SK-N-SH treated with all-trans-retinoic acid at 6 μM for 48 hours (cell line): ENCODE data around the gene SLC51B.
"Not testable (repeated sequence)": the region's sequence is repeated elsewhere in the genome, so short reads cannot be mapped to it uniquely, and the experiment has no call there.

Source experiments
- ATAC-seq: fragments of 200-7000 bp; cut with Tn5 transposase; 3 replicates; pipeline ENCODE4 v1.9.1; 2020; ENCODE audit warnings: mild to moderate bottlenecking, moderate library complexity
- ARNTL ChIP-seq: fragments of 450-650 bp; formaldehyde crosslinking; IDR thresholded peaks from 2 replicates; pipeline ENCODE4 v1.5.0; 2020; ENCODE audit warnings: low read depth, mild to moderate bottlenecking, moderate library complexity, borderline replicate concordance
- BACH2 ChIP-seq: fragments of 250-450 bp; sonication (Bioruptor Pico); IDR thresholded peaks from 2 replicates; pipeline ENCODE4 v1.9.0; 2021; ENCODE audit warnings: mild to moderate bottlenecking, borderline replicate concordance
- CSDC2 ChIP-seq: fragments of 250-450 bp; sonication (Bioruptor Pico); IDR thresholded peaks from 2 replicates; pipeline ENCODE4 v1.5.0; 2020; ENCODE audit warnings: mild to moderate bottlenecking, moderate library complexity
- ESRRG ChIP-seq: fragments of 250-450 bp; sonication (Bioruptor Pico); IDR thresholded peaks from 2 replicates; pipeline ENCODE4 v1.6.1; 2021; ENCODE audit warnings: mild to moderate bottlenecking
- GLIS3 ChIP-seq: fragments of 250-450 bp; sonication (Bioruptor Pico); IDR thresholded peaks from 2 replicates; pipeline ENCODE4 v1.5.0; 2020; ENCODE audit warnings: mild to moderate bottlenecking, moderate library complexity
- ISL1 ChIP-seq: fragments of 250-450 bp; sonication (Bioruptor Pico); IDR thresholded peaks from 2 replicates; pipeline ENCODE4 v2.1.2; 2022; ENCODE audit warnings: mild to moderate bottlenecking, moderate library complexity
- OSR1 ChIP-seq: fragments of 250-450 bp; sonication (Bioruptor Pico); IDR thresholded peaks from 2 replicates; pipeline ENCODE4 v1.8.0; 2022; ENCODE audit warnings: moderate library complexity, mild to moderate bottlenecking, inconsistent platforms
- PPARA ChIP-seq: fragments of 250-450 bp; sonication (Bioruptor Pico); IDR thresholded peaks from 2 replicates; pipeline ENCODE4 v1.5.0; 2020; ENCODE audit warnings: mild to moderate bottlenecking, borderline replicate concordance
- RARB ChIP-seq: fragments of 250-450 bp; sonication (Bioruptor Pico); IDR thresholded peaks from 2 replicates; pipeline ENCODE4 v1.8.0; 2021; ENCODE audit warnings: mild to moderate bottlenecking, moderate library complexity
- TCF4 ChIP-seq: fragments of 250-450 bp; sonication (Bioruptor Pico); IDR thresholded peaks from 2 replicates; pipeline ENCODE4 v1.8.0; 2021; ENCODE audit warnings: mild to moderate bottlenecking, moderate library complexity, borderline replicate concordance
- TOX ChIP-seq: fragments of 250-450 bp; sonication (Bioruptor Pico); IDR thresholded peaks from 2 replicates; pipeline ENCODE4 v1.8.0; 2021; ENCODE audit warnings: mild to moderate bottlenecking, moderate library complexity, borderline replicate concordance
- ZFP30 ChIP-seq: fragments of 450-650 bp; formaldehyde crosslinking; IDR thresholded peaks from 2 replicates; pipeline ENCODE4 v1.5.0; 2022; ENCODE audit warnings: mild to moderate bottlenecking, moderate library complexity
- ZNF565 ChIP-seq: fragments of 450-650 bp; formaldehyde crosslinking; conservative IDR thresholded peaks from 2 replicates; pipeline ENCODE4 v1.5.0; 2020; ENCODE audit warnings: low read depth, mild to moderate bottlenecking, moderate library complexity
- ZNF70 ChIP-seq: fragments of 450-650 bp; formaldehyde crosslinking; IDR thresholded peaks from 2 replicates; pipeline ENCODE4 v1.5.0; 2020; ENCODE audit warnings: mild to moderate bottlenecking, moderate library complexity
- ZNF8 ChIP-seq: fragments of 450-650 bp; formaldehyde crosslinking; IDR thresholded peaks from 2 replicates; pipeline ENCODE4 v1.5.0; 2020; ENCODE audit warnings: mild to moderate bottlenecking, moderate library complexity
- TF ChIP-seq, protein P1 (sequence below): fragments of 250-450 bp; sonication (Bioruptor Pico); IDR thresholded peaks from 2 replicates; pipeline ENCODE4 v1.8.0; 2020; ENCODE audit warnings: mild to moderate bottlenecking, moderate library complexity, borderline replicate concordance
- TF ChIP-seq, protein P2 (sequence below): fragments of 250-450 bp; sonication (Bioruptor Pico); IDR thresholded peaks from 2 replicates; pipeline ENCODE4 v1.8.0; 2021; ENCODE audit warnings: low read depth, mild to moderate bottlenecking, moderate library complexity, borderline replicate concordance
- TF ChIP-seq, protein P3 (sequence below): fragments of 250-450 bp; sonication (Bioruptor Pico); IDR thresholded peaks from 2 replicates; pipeline ENCODE4 v1.5.1; 2021; ENCODE audit warnings: mild to moderate bottlenecking, moderate library complexity
- TF ChIP-seq, protein P4 (sequence below): fragments of 250-450 bp; sonication (Bioruptor Pico); IDR thresholded peaks from 2 replicates; pipeline ENCODE4 v1.5.0; 2020; ENCODE audit warnings: mild to moderate bottlenecking, moderate library complexity

The SLC51B gene

DNA sequence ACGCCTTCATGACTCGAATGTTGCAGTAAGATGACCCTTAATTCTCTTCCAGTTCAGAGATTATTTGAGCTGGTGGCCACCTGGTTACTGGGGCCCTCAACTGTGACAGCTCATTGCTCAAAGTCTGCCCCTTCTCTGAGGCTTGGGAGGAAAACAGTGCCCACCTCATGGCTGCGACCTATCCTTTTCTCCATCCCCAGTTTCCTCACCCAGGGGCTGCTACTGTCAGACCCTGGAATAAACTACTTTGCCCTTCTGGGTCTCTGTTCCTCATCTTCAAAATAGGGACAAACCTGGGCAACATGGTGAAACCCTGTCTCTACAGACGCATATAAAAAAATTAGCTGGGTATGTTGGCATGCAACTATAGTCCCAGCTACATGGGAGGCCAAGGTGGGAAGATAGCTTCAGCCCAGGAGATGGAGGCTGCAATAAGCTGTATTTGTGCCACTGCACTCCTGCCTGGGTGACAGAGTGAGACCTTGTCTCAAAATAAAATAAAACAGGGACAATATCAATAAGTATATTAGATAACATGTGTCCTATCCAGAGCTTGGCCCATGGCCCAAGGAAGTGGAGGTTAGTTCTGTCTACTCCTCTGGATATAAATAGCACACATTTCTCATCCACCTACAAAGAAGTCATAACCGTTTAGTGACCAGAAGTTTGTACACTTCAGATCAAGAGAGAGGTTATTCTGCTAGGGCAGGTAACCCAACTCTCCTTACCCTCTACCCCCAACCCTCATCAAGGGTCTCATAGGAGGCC lies 24.8 kb downstream of the SLC51B start:
- ATAC-seq: no peak
- no peak for TF ChIP-seq BACH2 (CRISPR knock-in tag)

DNA sequence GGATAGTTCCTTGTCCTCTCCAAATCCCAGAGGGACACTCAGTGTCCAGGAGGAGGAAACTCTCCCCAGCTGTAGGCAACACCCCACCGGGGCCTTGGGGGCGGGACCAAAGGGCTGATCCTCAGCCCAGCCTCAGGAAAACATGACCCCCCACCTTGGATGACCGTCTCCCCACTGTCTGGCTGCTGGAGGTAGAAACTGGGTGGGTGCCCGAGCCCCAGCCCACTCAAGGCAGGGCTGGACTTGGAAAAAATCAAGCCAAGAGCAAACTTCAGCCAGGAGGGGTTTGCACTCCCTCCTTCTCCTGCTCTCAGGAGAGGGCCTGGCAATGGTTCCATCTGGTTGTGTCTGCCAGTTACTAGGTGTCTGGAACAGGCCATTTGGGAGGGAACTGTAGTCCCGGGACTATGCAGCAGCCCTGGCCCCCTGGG lies 26.2 kb downstream of the SLC51B start:
- TF ChIP-seq, protein P1, sequence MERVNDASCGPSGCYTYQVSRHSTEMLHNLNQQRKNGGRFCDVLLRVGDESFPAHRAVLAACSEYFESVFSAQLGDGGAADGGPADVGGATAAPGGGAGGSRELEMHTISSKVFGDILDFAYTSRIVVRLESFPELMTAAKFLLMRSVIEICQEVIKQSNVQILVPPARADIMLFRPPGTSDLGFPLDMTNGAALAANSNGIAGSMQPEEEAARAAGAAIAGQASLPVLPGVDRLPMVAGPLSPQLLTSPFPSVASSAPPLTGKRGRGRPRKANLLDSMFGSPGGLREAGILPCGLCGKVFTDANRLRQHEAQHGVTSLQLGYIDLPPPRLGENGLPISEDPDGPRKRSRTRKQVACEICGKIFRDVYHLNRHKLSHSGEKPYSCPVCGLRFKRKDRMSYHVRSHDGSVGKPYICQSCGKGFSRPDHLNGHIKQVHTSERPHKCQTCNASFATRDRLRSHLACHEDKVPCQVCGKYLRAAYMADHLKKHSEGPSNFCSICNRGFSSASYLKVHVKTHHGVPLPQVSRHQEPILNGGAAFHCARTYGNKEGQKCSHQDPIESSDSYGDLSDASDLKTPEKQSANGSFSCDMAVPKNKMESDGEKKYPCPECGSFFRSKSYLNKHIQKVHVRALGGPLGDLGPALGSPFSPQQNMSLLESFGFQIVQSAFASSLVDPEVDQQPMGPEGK: no peak
- no peak for TF ChIP-seq PPARA (CRISPR knock-in tag)
- TF ChIP-seq, protein P2, sequence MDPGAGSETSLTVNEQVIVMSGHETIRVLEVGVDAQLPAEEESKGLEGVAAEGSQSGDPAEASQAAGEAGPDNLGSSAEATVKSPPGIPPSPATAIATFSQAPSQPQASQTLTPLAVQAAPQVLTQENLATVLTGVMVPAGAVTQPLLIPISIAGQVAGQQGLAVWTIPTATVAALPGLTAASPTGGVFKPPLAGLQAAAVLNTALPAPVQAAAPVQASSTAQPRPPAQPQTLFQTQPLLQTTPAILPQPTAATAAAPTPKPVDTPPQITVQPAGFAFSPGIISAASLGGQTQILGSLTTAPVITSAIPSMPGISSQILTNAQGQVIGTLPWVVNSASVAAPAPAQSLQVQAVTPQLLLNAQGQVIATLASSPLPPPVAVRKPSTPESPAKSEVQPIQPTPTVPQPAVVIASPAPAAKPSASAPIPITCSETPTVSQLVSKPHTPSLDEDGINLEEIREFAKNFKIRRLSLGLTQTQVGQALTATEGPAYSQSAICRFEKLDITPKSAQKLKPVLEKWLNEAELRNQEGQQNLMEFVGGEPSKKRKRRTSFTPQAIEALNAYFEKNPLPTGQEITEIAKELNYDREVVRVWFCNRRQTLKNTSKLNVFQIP (CRISPR knock-in tag): no peak
- TF ChIP-seq ZNF8 (CRISPR knock-in tag): no peak

DNA sequence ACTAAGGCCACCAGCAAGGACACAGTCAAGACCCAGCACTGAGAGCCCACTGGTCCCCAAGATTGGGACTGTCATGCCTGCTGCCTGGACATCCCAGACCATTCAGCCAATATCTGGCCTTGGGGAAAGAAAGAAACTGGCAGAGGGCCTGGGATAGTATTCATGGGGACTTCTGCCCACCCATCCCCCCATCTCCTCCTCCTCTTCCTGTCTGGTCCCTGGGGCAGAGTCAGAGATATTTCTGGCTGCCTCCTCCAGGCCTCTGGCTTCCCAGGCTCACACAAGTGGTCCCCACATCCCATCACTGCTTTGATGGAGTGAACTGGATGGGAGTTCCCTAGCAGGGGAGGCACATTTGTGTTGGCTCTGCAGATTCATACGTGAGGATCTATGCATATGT lies 26.8 kb downstream of the SLC51B start:
- TF ChIP-seq ZNF565 (CRISPR knock-in tag) (no peak), CSDC2 (no peak), GLIS3 (no peak), TCF4 (CRISPR knock-in tag) (no peak), OSR1 (CRISPR knock-in tag) (no peak), ARNTL (no peak), TOX (CRISPR knock-in tag) (no peak), ISL1 (CRISPR knock-in tag) (no peak), ZFP30 (CRISPR knock-in tag) (no peak), ZNF8 (CRISPR knock-in tag) (no peak)
- TF ChIP-seq, protein P3, sequence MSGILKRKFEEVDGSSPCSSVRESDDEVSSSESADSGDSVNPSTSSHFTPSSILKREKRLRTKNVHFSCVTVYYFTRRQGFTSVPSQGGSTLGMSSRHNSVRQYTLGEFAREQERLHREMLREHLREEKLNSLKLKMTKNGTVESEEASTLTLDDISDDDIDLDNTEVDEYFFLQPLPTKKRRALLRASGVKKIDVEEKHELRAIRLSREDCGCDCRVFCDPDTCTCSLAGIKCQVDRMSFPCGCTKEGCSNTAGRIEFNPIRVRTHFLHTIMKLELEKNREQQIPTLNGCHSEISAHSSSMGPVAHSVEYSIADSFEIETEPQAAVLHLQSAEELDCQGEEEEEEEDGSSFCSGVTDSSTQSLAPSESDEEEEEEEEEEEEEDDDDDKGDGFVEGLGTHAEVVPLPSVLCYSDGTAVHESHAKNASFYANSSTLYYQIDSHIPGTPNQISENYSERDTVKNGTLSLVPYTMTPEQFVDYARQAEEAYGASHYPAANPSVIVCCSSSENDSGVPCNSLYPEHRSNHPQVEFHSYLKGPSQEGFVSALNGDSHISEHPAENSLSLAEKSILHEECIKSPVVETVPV: no peak

More for the DNA sequence above, 26.2 kb downstream of the SLC51B start:
- peak; percentile 35; the same call in 2 of the 3 replicates for ATAC-seq

DNA sequence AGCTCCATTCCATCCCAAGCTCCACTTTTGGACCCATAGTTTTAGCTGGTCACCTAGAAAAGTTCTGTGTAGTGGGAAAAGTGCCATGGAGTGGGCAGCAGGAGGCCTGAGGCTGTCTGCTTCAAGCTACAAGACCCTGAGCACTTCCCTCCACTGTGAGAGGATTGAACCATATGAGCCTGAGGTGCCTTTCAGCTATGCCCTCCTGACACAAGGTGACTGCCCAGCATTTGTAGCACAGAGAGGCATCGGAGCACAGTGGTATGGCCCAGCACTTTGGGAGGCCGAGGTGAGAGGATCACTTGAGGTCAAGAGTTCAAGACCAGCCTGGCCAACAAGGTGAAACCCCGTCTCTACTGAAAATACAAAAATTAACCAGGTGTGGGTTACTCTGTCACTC lies 27.4 kb downstream of the SLC51B start:
- no peak for TF ChIP-seq ZFP30 (CRISPR knock-in tag)
- no peak for TF ChIP-seq ESRRG (CRISPR knock-in tag)
- TF ChIP-seq, protein P1: no peak
- no peak for TF ChIP-seq RARB (CRISPR knock-in tag)
- TF ChIP-seq, protein P4, sequence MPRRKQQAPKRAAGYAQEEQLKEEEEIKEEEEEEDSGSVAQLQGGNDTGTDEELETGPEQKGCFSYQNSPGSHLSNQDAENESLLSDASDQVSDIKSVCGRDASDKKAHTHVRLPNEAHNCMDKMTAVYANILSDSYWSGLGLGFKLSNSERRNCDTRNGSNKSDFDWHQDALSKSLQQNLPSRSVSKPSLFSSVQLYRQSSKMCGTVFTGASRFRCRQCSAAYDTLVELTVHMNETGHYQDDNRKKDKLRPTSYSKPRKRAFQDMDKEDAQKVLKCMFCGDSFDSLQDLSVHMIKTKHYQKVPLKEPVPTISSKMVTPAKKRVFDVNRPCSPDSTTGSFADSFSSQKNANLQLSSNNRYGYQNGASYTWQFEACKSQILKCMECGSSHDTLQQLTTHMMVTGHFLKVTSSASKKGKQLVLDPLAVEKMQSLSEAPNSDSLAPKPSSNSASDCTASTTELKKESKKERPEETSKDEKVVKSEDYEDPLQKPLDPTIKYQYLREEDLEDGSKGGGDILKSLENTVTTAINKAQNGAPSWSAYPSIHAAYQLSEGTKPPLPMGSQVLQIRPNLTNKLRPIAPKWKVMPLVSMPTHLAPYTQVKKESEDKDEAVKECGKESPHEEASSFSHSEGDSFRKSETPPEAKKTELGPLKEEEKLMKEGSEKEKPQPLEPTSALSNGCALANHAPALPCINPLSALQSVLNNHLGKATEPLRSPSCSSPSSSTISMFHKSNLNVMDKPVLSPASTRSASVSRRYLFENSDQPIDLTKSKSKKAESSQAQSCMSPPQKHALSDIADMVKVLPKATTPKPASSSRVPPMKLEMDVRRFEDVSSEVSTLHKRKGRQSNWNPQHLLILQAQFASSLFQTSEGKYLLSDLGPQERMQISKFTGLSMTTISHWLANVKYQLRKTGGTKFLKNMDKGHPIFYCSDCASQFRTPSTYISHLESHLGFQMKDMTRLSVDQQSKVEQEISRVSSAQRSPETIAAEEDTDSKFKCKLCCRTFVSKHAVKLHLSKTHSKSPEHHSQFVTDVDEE: no peak
- TF ChIP-seq BACH2 (CRISPR knock-in tag): no peak
- TF ChIP-seq, protein P2 (CRISPR knock-in tag): no peak
- no peak for TF ChIP-seq PPARA (CRISPR knock-in tag)
- no peak for TF ChIP-seq CSDC2
- no peak for TF ChIP-seq ZNF70
- TF ChIP-seq, protein P3: no peak
- TF ChIP-seq ISL1 (CRISPR knock-in tag): no peak
- no peak for ATAC-seq

More for the DNA sequence above, 26.8 kb downstream of the SLC51B start:
- ATAC-seq: no peak

DNA sequence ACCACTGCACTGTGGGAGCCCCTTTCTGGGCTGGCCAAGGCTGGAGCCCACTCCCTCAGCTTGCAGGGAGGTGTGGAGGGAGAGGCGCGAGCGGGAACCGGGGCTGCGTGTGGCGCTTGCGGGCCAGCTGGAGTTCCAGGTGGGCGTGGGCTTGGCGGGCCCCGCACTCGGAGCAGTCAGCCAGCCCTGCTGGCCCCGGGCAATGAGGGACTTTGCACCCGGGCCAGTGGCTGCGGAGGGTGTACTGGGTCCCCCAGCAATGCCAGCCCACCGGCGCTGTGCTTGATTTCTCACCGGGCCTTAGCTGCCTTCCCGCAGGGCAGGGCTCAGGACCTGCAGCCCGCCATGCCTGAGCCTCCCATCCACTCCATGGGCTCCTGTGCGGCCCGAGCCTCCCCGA lies 29.8 kb downstream of the SLC51B start:
- ATAC-seq: not testable (repeated sequence)
